Measurements from ENCODE around the gene KISS1. TPM values are rescaled to one million over a fixed set of nuclear protein-coding genes. Genes with fewer than 3 reads are reported as not detected.
A peak's percentile ranks its signal among the peaks of the same experiment; 100 is the strongest.

The KISS1 gene
- total RNA-seq, 1 donor from 2014 or later = not detected

- Mint-ChIP-seq H3K9me3 (ENCODE audit: low read depth) (peaks cover 8% of the 10 kb centered on the region), H3K4me1 (ENCODE audit: low read depth) (peaks cover 4% of the 10 kb centered on the region)
- no peak for TF ChIP-seq CTCF (IDR thresholded peaks at IDR 0.05; ENCODE audit: unreplicated experiment)
Measured at GRCh38 chr1:204170494-204171155, 25.7 kb downstream of the KISS1 start.

DNA sequence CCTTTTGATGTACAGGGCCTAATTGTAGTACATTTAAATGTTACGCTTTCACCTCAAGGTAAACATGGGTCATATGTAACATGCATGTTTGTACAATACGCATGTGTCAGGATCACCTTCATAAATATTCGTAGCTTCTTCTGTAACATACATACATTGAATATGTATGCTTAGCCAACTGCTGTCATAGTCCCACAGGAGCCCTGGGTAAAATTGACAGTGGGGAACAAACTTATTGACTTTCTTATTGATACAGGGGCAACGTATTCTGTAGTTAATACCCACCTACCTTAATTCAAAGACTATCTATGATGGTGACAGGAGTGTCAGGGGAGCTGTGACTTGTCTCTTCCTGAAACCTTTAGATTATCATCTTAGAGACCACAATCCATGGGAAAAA lies 26.4 kb downstream of the KISS1 start:
- H3K27ac Mint-ChIP-seq = no peak overlapping the region
- DNase-seq (ENCODE audit: low spot score, unreplicated experiment) = no peak

More at GRCh38 chr1:204170494-204171155, 25.7 kb downstream of the KISS1 start:
- no peak for DNase-seq (ENCODE audit: low spot score, unreplicated experiment)
- Mint-ChIP-seq H3K4me3 (ENCODE audit: low read depth) (no peak overlapping the region), H3K27me3 (peaks cover 2% of the 10 kb centered on the region), H3K36me3 (ENCODE audit: insufficient read depth) (peaks cover 2% of the 10 kb centered on the region), H3K27ac (no peak overlapping the region)

DNA sequence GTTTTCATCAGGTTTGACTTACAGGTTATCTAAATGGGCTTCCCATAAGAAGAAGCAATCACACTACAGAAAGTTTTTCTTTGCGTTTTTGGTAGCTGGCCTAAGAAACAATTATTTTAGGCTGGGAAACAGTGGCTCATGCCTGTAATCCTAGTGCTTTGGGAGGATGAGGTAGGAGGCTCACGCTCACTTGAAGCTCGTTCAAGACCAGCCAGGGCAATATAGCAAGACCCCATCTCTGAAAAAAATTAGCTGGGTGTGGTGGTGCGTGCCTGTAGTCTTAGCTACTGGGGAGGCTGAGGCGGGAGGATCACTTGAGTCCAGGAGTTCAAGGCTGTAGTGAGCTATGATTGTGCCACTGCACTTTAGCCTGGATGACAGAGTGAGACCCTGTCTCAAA lies 28.6 kb downstream of the KISS1 start:
- peaks cover 2% of the 10 kb centered on the region for H3K36me3 Mint-ChIP-seq (ENCODE audit: insufficient read depth)
- peaks cover 2% of the 10 kb centered on the region for H3K27me3 Mint-ChIP-seq
- H3K9me3 Mint-ChIP-seq (ENCODE audit: low read depth) = peaks cover 8% of the 10 kb centered on the region
- TF ChIP-seq CTCF (IDR thresholded peaks at IDR 0.05; ENCODE audit: unreplicated experiment) = no peak
- peaks cover 4% of the 10 kb centered on the region for H3K4me1 Mint-ChIP-seq (ENCODE audit: low read depth)
- H3K4me3 Mint-ChIP-seq (ENCODE audit: low read depth) = no peak overlapping the region
- no peak overlapping the region for H3K27ac Mint-ChIP-seq
- DNase-seq (ENCODE audit: low spot score, unreplicated experiment) = no peak

More for the DNA sequence above, 26.4 kb downstream of the KISS1 start:
- Mint-ChIP-seq H3K4me3 (ENCODE audit: low read depth) (no peak overlapping the region), H3K36me3 (ENCODE audit: insufficient read depth) (peaks cover 2% of the 10 kb centered on the region), H3K4me1 (ENCODE audit: low read depth) (peaks cover 4% of the 10 kb centered on the region), H3K27me3 (peaks cover 2% of the 10 kb centered on the region), H3K9me3 (ENCODE audit: low read depth) (peaks cover 8% of the 10 kb centered on the region)
- no peak for TF ChIP-seq CTCF (IDR thresholded peaks at IDR 0.05; ENCODE audit: unreplicated experiment)

DNA sequence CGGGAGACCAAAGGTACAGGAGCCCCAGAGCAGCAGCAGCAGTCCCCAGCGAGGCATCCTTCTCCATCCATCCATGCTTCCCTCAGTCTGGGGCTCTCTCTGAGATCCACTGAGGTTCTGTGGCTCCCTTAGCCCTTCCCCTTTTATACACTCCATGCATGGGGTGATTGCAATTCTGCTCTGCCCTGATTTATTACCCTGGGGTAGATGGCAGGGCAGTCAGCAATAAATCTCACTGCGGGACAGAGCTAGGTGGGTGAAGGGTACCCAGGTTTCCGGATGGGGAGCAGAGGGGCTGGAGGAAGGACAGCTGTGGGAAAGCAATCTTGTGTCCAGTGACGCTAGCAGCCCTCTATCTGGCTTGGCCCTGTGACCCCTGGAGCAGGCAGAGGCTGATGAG lies 30.1 kb downstream of the KISS1 start, which contains the start of gene REN:
Gene REN, minus strand, starts transcription at position 119 of the 400 bp plus-strand sequence. Its CDS starts 44 bp downstream, at position 75.
- Mint-ChIP-seq H3K4me1 (ENCODE audit: low read depth) (peaks cover 2% of the 10 kb centered on the region), H3K9me3 (ENCODE audit: low read depth) (peaks cover 8% of the 10 kb centered on the region), H3K27me3 (peaks cover 5% of the 10 kb centered on the region), H3K27ac (no peak within 1 kb of the TSS), H3K36me3 (ENCODE audit: insufficient read depth) (peaks cover 2% of the 10 kb centered on the region), H3K4me3 (ENCODE audit: low read depth) (no peak within 1 kb of the TSS)
- DNase-seq (ENCODE audit: low spot score, unreplicated experiment) = no peak
- no peak for TF ChIP-seq CTCF (IDR thresholded peaks at IDR 0.05; ENCODE audit: unreplicated experiment)

GRCh38 chr1:204162494-204163074 lies 33.7 kb downstream of the KISS1 start:
- peak; percentile 100 for TF ChIP-seq CTCF (IDR thresholded peaks at IDR 0.05; ENCODE audit: unreplicated experiment)
- H3K36me3 Mint-ChIP-seq (ENCODE audit: insufficient read depth) = no peaks in the 10 kb centered on the region

More at GRCh38 chr1:204162494-204163074, 33.7 kb downstream of the KISS1 start:
- H3K9me3 Mint-ChIP-seq (ENCODE audit: low read depth) = no peaks in the 10 kb centered on the region
- H3K4me3 Mint-ChIP-seq (ENCODE audit: low read depth) = no peak overlapping the region
- peak; percentile 83 for DNase-seq (ENCODE audit: low spot score, unreplicated experiment)
- H3K27ac Mint-ChIP-seq = no peak overlapping the region
- peaks cover 2% of the 10 kb centered on the region for H3K4me1 Mint-ChIP-seq (ENCODE audit: low read depth)
- peaks cover 19% of the 10 kb centered on the region for H3K27me3 Mint-ChIP-seq

Measured in progenitor cell of endocrine pancreas (in vitro differentiated cells).